ENCODE data around the gene STMN1.

STMN1 gene

GRCh38 chr1:25867210-25867991, 38.8 kb downstream of the STMN1 start:
- no peak for DNase-seq

GRCh38 chr1:25866288-25866687, 39.9 kb downstream of the STMN1 start:
- no peak for DNase-seq

- DNase-seq: no peak
These were observed 41.8 kb downstream of the STMN1 start for GRCh38 chr1:25864434-25864833.

GRCh38 chr1:25863486-25864262, 42.5 kb downstream of the STMN1 start:
- DNase-seq: no peak

- DNase-seq: no peak
These were observed 43.3 kb downstream of the STMN1 start for GRCh38 chr1:25862785-25863485.

GRCh38 chr1:25861316-25862286, 44.6 kb downstream of the STMN1 start:
- no peak for DNase-seq

GRCh38 chr1:25858906-25859789, 47.1 kb downstream of the STMN1 start, which contains the start of gene AUNIP:
AUNIP (minus strand) TSS chr1:25859457; CDS start chr1:25859357, 100 bp downstream.
- peak; percentile 64 to 72 for DNase-seq

GRCh38 chr1:25858494-25858893, 47.7 kb downstream of the STMN1 start:
- no peak for DNase-seq

GRCh38 chr1:25856856-25857255, 49.4 kb downstream of the STMN1 start:
- no peak for DNase-seq

- no peak for DNase-seq
These were observed 51.7 kb downstream of the STMN1 start for GRCh38 chr1:25854554-25854953.
